GM18861 (cell line): ENCODE results near the gene EP400.

Experiments
- ATAC-seq: cut with Tn5 transposase; IDR thresholded peaks from one replicate; pipeline ENCODE4 v1.9.1; 2021; ENCODE audit not compliant: unreplicated experiment

EP400 gene

GRCh38 chr12:132114667-132115066, 164.9 kb downstream of the EP400 start:
- no peak for ATAC-seq

- no peak for ATAC-seq
These were observed 165.8 kb downstream of the EP400 start for GRCh38 chr12:132115500-132115899.

- ATAC-seq = no peak
These were observed 167.2 kb downstream of the EP400 start for GRCh38 chr12:132116709-132117557.

GRCh38 chr12:132117558-132117875, 167.8 kb downstream of the EP400 start:
- ATAC-seq = no peak

DNA sequence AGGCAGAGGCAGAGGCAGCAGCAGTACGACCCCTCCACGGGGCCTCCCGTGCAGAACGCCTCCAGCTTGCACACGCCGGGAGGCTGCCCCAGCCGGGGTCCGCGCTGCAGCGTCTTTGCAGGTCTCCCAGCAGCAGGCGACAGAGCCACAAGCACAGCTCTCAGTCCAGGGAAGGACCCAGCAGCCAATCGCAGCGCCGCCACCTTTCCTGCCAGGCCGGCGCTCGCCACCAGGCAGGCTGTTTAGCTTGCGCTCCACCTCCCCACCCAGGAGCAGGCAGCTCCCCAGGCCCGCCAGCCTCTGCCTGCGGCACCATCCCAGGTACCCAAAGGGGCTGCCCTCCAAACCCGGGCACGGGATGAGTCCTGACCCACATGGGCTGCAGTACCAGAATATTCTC, 169.1 kb downstream of the EP400 start:
- no peak for ATAC-seq

GRCh38 chr12:132121283-132121682, 171.5 kb downstream of the EP400 start:
- no peak for ATAC-seq

- no peak for ATAC-seq
These were observed 174.4 kb downstream of the EP400 start for GRCh38 chr12:132123970-132124765.

GRCh38 chr12:132124766-132125425, 175.2 kb downstream of the EP400 start:
- ATAC-seq = no peak

DNA sequence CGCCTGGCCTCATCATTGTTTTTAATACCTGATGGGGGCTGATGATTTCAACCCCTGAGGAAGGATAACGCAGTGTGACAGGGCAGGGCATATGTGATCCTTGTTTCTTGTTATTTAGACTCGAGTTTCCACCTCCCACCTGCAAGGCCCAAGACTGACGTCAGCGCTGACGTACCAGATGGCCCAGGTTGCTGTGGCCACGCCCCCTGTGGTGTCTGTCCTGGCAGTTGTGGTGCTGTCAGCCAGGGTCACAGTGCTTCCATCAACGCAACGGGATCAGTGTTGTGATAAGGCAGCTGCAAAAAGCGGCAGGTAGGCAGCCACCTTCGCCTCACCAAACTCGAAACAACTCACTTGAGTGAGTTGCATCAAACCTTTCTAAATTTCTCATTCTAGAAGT, 176.0 kb downstream of the EP400 start:
- no peak for ATAC-seq

DNA sequence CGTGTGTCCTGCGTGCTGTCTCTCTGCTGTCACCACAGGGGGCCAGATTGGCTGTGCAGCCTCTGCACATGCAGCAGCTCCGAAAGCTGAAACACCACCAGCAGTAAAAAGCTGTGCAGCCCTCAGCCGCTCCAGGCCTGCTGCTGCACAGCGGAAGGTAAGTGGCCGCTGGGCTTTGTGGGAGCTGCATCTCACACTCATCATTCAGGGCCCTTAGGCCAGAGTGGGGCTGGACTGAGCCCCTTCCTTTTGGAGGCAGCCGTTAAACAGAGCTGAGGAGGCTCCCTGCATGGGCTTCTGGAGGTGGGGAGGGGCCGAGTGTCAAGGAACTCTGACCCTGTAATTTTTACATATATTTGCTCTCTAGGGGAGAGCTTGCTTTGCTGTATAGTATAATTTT, 177.3 kb downstream of the EP400 start:
- ATAC-seq = no peak

DNA sequence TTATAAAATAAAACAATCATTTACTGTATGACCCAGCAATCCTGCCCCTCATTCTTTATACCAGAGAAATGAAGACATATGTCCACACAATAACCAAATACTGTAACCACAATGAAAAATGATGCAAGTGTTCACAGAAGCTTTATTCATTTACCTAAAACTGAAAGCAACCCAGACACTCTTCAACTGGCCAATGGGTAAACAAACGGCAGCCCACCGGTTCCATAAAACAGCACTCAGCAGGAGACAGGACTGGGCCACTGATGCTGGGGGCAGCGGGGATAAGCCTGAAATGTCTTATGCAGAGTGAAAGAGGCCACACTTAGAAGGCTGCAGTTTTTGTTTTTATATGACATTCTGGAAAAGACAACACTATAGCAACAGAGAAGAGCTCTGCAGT, 179.3 kb downstream of the EP400 start:
- ATAC-seq = no peak

- no peak for ATAC-seq
These were observed 180.9 kb downstream of the EP400 start for GRCh38 chr12:132130690-132131089.
